Stimulated activated naive B cell treated with anti-CD40 and anti-IgM and Interleukin-4, amounts not matched to agents 10 μg/mL and 1 μg/mL and 100 μg/mL, for 72 hours (primary cell): ENCODE measurements around the gene DUSP10.
A peak's percentile ranks its signal among the peaks of the same experiment; 100 is the strongest.

Experiments used
- ATAC-seq, 2 donors: fragments of 150-1000 bp; cut with Tn5 transposase; replicated peaks; 2 replicates each; pipeline ENCODE4 v1.10.0; 2021; ENCODE audit warnings: moderate library complexity in 1 of 2
- DNase-seq: peaks from one replicate; pipeline ENCODE4 v3.0.0; 2021
- H3K27ac Mint-ChIP-seq: one replicate; pipeline ENCODE4 v1.8.0; 2022; ENCODE audit warnings: mild to moderate bottlenecking, mixed read lengths
- H3K27me3 Mint-ChIP-seq, 2 donors: one replicate each; pipeline ENCODE4 v1.8.0; 2022; ENCODE audit warnings: mixed read lengths in 2 of 2
- H3K36me3 Mint-ChIP-seq, 2 donors: one replicate each; pipeline ENCODE4 v1.8.0; 2022; ENCODE audit warnings: mixed read lengths in 2 of 2, mild to moderate bottlenecking in 1 of 2
- H3K4me1 Mint-ChIP-seq, 2 donors: one replicate each; pipeline ENCODE4 v1.8.0; 2022; ENCODE audit warnings: mixed read lengths in 2 of 2, mild to moderate bottlenecking in 1 of 2
- H3K4me3 Mint-ChIP-seq, 2 donors: one replicate each; pipeline ENCODE4 v1.8.0; 2022; ENCODE audit warnings: mild to moderate bottlenecking in 2 of 2, mixed read lengths in 2 of 2, moderate library complexity in 1 of 2
- H3K9me3 Mint-ChIP-seq, 2 donors: one replicate each; pipeline ENCODE4 v1.8.0; 2022; ENCODE audit warnings: mixed read lengths in 2 of 2, mild to moderate bottlenecking in 1 of 2

DUSP10 gene

DNA sequence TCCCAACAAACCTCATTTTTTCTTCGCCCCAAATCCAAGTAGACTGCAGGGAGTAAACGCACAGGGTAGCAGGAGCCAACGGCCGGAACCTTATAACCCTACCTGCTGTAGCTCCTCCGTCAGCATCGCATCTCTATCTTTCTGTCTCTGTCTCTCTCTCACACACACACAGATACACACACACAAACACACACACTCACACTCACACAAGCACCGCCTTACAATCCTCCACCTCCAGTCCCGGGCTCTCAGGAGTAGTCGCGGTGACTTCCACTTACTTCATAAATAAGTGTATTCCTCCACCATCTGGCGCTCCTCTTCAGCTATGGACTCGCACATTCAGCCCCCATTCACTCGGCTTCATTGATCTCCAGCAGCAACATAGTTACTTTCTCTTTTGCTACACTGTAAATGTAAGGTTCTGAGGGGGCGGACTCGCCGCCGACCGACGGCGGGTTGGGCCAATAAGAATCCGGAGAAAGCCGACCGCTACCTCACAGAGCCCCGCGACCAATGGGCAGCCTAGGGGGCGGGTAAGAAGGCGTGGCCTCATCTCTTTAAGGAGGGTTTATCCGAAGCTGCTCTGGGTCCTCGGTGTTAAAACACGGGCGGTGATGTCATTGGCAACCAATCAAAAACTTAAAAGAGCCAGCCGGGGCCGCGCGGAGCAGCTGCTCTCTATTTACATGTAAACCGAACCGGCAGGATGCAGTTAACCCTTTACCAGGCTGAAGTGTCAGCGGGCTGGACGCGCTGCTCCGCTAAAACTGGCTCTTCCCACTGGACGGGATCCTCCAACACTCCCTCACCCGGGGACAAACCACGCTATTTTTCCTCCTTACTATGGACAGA is at the start of gene DUSP10:
Gene DUSP10, minus strand, starts transcription at position 387 of the 852 bp plus-strand sequence. CDS start 2,345 bp downstream, outside the sequence.
- peaks cover 34 to 35% of the 10 kb centered on the region in 2 donors for H3K4me1 Mint-ChIP-seq
- peaks cover 0 to 3% of the 10 kb centered on the region in 2 donors for H3K9me3 Mint-ChIP-seq
- no peak within 1 kb of the TSS for H3K4me3 Mint-ChIP-seq
- H3K36me3 Mint-ChIP-seq: peaks cover 26 to 37% of the 10 kb centered on the region in 2 donors
- DNase-seq (peak; percentile 99), ATAC-seq (peak; percentile 83 to 86)
- no peaks in the 10 kb centered on the region for H3K27me3 Mint-ChIP-seq
- H3K27ac Mint-ChIP-seq: no peak within 1 kb of the TSS

DNA sequence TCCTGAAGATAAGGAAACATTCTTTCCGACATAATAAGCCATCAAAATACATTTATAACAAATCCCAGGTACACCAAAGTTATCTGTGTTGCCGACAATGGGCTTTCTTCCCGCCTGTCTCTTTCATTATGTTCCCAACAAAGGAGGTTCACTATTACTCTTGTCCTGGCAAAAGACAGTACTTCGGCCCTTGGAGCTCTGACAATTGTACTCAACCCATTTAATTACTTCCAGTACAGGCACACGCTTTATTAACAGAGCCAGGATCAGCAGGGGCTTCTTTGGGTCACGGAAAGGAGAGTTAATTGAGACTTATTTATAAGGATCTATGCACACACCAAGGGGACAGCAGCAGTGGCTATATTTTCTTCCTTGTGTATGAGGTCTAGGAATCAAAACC is 46.6 kb upstream of the DUSP10 start:
- DNase-seq (no peak), ATAC-seq (no peak)
- no peaks in the 10 kb centered on the region for H3K27me3 Mint-ChIP-seq
- no peaks in the 10 kb centered on the region for H3K36me3 Mint-ChIP-seq
- no peak overlapping the region for H3K27ac Mint-ChIP-seq
- H3K4me3 Mint-ChIP-seq: no peak overlapping the region
- H3K4me1 Mint-ChIP-seq: peaks cover 31 to 38% of the 10 kb centered on the region in 2 donors
- H3K9me3 Mint-ChIP-seq: peaks cover 0 to 1% of the 10 kb centered on the region in 2 donors

DNA sequence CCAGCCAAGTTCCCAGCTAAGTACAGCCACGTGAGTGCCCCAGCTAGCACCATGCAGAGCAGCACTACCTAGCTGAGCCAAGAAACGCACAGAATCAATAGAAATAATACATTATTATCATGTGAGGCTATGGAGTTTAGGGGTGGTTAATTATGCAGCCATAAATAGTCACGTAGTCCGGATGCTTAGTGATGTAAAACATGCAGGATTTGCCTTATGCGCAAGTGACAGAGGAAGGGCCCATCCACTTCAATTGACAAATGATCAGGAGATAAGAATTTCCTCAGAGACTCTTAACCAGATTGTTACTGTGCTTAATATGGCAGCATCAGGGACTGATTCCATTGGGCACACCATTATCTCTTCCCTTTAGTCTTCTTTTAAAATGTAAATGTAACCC is 44.8 kb upstream of the DUSP10 start:
- no peak for ATAC-seq
- no peak overlapping the region for H3K27ac Mint-ChIP-seq

DNA sequence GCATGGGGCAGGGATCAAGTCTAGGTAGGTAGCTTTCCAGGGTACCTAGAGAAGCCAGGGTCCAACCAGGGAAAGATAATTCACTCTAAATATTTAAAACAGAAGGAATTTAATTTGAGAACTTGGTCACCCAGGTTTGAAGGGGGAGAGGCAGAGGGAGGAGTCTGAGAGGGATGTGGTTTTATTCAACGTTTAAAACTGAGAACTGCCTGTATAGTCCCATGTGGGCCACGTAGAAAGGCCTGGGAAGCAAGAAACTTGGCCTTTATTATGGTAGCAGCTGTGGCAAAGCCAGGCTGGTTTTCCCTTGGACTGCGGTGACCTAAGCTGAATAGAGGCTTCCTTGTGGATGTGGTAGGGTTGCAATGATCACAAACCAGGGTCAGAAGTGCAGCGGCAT is 42.0 kb upstream of the DUSP10 start:
- H3K9me3 Mint-ChIP-seq: no peaks in the 10 kb centered on the region
- H3K27ac Mint-ChIP-seq: no peak overlapping the region
- H3K4me1 Mint-ChIP-seq: peaks cover 47 to 57% of the 10 kb centered on the region in 2 donors
- no peaks in the 10 kb centered on the region for H3K27me3 Mint-ChIP-seq
- DNase-seq: no peak
- peak overlapping the region in 1 of 2 donors; percentile 25 for H3K4me3 Mint-ChIP-seq
- no peaks in the 10 kb centered on the region for H3K36me3 Mint-ChIP-seq
- ATAC-seq: peak; percentile 64 to 65

More for the DNA sequence above, 44.8 kb upstream of the DUSP10 start:
- DNase-seq: no peak
- Mint-ChIP-seq H3K4me1 (peaks cover 26 to 32% of the 10 kb centered on the region in 2 donors), H3K27me3 (no peaks in the 10 kb centered on the region), H3K36me3 (no peaks in the 10 kb centered on the region), H3K9me3 (no peaks in the 10 kb centered on the region), H3K4me3 (no peak overlapping the region)

DNA sequence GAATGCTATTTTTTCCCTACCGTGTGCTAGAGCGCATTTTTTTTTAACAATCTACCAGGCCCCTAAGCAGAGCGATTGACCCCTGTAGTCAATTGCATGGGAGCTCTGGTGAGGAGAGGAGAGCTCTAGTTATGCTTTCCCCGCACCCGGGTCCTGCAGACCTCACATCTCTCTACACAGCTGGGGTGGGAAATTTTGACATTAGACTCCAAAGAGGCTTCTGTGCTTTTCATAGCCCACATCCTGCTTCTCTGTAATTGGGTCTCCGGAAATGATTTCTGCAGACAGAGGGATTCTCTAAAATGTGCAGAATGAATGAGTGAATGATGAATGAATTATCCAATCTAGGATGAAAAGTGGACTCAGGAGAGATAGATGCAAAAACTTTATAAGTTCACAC is 41.5 kb upstream of the DUSP10 start:
- no peak for DNase-seq
- no peaks in the 10 kb centered on the region for H3K27me3 Mint-ChIP-seq
- peak in 1 of 2 donors; percentile 26 for ATAC-seq
- H3K27ac Mint-ChIP-seq: no peak overlapping the region
- peak overlapping the region in 1 of 2 donors; percentile 25 for H3K4me3 Mint-ChIP-seq
- peaks cover 50 to 62% of the 10 kb centered on the region in 2 donors for H3K4me1 Mint-ChIP-seq
- no peaks in the 10 kb centered on the region for H3K9me3 Mint-ChIP-seq
- H3K36me3 Mint-ChIP-seq: no peaks in the 10 kb centered on the region

DNA sequence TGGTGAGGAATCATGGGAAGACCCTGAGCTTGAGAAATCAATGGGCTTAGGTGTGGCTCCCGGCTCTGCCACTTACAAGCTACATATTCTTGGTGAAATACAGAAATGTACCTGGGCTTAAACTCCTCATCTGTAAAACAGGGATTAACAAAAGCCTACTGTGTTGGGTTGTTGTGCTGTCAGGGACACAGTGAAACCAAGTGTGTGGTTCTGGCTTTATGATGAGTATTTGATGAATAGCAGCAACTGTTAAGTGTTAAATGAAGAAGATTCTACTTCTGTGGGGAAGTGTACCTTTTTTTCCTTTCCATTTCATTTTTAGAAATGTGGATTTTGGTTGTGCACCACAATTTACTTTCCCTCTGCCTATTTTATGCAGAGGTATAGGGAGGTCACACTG is 41.1 kb upstream of the DUSP10 start:
- no peak overlapping the region for H3K4me3 Mint-ChIP-seq
- H3K9me3 Mint-ChIP-seq: no peaks in the 10 kb centered on the region
- no peaks in the 10 kb centered on the region for H3K36me3 Mint-ChIP-seq
- DNase-seq (no peak), ATAC-seq (no peak)
- peaks cover 54 to 66% of the 10 kb centered on the region in 2 donors for H3K4me1 Mint-ChIP-seq
- no peaks in the 10 kb centered on the region for H3K27me3 Mint-ChIP-seq
- H3K27ac Mint-ChIP-seq: no peak overlapping the region

DNA sequence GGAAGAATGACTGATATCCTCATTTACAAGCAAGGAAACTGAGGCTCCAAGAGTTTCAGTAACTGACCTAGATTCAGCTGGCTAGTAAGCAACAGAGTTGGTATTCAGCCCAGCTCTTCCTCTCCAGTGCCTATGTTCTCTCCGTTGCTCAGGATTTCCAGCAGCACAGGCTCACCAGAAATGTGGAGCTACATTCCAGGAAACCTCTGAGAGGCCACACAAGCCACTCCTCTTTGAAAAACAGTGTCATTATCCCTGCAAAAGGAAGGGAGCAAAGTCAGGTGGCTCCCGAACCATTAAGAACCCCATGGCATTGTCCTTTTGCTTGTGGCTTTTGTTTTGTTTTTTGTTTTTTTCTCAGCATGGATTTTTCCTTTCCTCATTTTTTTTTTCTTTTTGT is 40.6 kb upstream of the DUSP10 start:
- no peak for ATAC-seq
- Mint-ChIP-seq H3K27ac (no peak overlapping the region), H3K4me1 (peaks cover 54 to 70% of the 10 kb centered on the region in 2 donors), H3K9me3 (no peaks in the 10 kb centered on the region), H3K36me3 (no peaks in the 10 kb centered on the region), H3K4me3 (no peak overlapping the region), H3K27me3 (no peaks in the 10 kb centered on the region)
- no peak for DNase-seq

DNA sequence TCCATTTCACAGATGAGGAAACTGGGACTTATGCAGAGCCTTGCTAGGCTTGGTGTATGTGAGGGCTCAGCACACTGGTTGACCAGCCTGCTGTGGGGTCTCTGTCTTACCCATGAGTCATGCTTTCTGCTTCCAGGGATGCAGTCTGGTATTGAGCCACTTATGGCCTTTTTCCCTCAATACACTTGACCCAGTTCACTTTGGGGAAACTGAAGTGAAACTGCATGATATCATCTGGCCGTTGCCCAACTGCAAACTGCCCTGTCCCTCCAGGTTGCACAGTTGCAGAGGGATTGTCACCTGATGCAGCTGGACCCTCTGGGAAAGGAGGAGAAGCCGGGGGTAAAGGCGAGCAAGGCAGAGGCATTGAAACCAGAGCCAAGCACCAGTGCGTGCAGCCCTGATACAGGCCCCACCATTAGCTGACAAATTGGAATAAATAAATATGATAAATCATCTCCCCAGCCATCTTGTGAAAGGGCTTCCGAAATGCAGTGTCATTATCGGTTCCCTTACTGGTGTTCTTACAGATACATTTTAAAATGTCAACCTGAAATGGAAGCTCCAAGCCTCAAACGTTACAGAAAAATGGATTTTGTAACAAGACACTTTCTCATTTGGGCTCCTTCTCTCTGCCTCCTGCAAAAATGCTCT is 39.3 kb upstream of the DUSP10 start:
- Mint-ChIP-seq H3K4me1 (peaks cover 56 to 80% of the 10 kb centered on the region in 2 donors), H3K27me3 (no peaks in the 10 kb centered on the region), H3K4me3 (no peak overlapping the region), H3K36me3 (no peaks in the 10 kb centered on the region), H3K27ac (peak overlapping the region; percentile 69), H3K9me3 (no peaks in the 10 kb centered on the region)
- ATAC-seq (no peak), DNase-seq (no peak)

DNA sequence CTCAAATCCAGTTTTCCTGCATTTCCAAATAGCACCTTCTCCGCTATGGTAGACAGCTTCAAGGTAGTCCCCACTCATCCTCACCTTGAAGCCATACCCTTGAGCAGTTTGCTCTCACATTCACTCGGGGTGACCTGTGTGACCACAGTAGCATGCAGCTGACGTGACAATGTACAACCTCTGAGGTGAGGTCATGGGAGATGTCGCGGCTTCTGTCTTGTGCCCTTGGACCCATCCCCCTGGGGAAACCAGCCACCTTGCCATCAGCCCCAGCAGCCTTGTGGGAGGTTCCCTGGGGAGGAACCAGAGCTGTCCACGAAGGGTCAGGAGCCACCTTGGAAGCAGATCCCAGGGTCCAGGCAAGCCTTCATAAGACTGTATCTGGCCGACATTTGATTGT is 38.3 kb upstream of the DUSP10 start:
- Mint-ChIP-seq H3K27ac (peak overlapping the region; percentile 78), H3K27me3 (no peaks in the 10 kb centered on the region), H3K9me3 (no peaks in the 10 kb centered on the region), H3K4me1 (peaks cover 67 to 85% of the 10 kb centered on the region in 2 donors), H3K36me3 (peaks cover 0 to under 1% of the 10 kb centered on the region in 2 donors), H3K4me3 (peak overlapping the region in 1 of 2 donors; percentile 18)
- no peak for DNase-seq
- no peak for ATAC-seq

DNA sequence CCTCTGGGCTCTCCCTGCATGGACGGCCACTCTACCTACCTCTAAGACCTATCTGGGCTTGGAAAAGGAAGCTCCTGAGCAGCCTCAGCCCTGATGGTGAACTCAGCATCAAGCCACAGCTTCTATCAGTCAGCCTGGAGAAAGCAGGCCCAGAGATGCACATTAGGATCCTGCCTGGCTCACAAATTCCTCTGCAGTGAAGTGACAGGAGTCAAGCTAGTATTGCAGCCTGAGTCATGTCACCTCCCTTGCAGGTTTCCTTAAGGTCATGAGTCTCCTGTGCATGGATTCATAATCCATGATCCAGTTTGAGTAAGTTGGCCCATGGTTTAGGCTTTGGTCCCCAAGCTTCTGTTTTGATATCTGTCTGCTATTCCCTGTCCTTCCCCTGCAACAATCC is 37.9 kb upstream of the DUSP10 start:
- no peak overlapping the region for H3K4me3 Mint-ChIP-seq
- H3K36me3 Mint-ChIP-seq: peaks cover 0 to 4% of the 10 kb centered on the region in 2 donors
- DNase-seq (no peak), ATAC-seq (no peak)
- peaks cover 68 to 89% of the 10 kb centered on the region in 2 donors for H3K4me1 Mint-ChIP-seq
- H3K9me3 Mint-ChIP-seq: no peaks in the 10 kb centered on the region
- no peaks in the 10 kb centered on the region for H3K27me3 Mint-ChIP-seq
- peak overlapping the region; percentile 67 for H3K27ac Mint-ChIP-seq

DNA sequence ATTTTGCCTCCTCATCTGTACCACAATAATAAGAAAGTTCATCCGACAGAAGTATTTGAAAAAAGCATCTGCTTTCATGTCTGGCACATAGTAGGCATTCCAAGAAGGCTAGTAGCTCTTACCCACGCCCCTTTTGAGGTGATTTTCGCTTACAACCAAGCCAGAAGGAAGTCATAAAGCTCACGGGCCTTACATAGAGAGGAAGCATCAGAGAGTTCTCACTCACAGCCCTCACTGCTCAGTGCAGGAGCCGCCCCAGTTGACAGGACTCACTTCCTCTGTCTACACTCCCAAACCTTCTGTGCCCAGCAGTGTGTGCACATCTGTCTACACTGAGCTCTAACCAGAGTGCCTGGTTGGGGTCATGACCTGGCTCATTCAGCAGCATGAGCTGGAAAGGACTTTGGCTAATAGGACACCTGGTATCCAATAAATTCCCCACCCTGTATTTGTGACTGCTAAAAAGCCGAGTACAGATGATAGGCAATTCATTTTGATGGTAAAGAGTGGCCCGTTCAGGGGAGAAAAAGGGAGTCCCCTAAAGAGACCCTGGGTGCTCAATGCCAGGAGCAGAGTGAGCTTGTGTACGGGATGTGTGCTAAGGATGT is 36.8 kb upstream of the DUSP10 start:
- Mint-ChIP-seq H3K4me1 (peaks cover 63 to 84% of the 10 kb centered on the region in 2 donors), H3K9me3 (no peaks in the 10 kb centered on the region), H3K27ac (peak overlapping the region; percentile 92), H3K27me3 (no peaks in the 10 kb centered on the region), H3K36me3 (peaks cover 0 to 4% of the 10 kb centered on the region in 2 donors), H3K4me3 (peak overlapping the region; percentile 50 to 54)
- ATAC-seq (peak; percentile 50 to 51), DNase-seq (peak; percentile 48)

DNA sequence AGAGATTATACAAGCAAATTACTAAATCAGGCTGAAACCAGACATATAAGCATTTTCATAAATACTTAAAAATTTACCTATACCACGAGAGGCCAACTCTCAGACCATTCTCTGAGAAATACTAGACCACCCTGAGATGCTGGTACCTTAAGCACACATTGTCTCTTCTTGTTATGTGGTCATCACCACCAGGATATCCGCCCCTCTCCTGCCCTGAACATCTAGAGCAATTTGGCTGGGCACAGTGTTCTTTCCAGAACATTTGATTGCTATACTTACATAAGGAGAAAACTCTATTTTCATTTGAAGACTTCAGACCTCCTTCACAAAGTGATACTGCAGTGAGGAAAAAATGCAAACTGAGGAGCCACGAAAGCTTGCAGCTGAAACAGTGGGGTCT is 36.2 kb upstream of the DUSP10 start:
- H3K27ac Mint-ChIP-seq: peak overlapping the region; percentile 92
- no peaks in the 10 kb centered on the region for H3K9me3 Mint-ChIP-seq
- DNase-seq (no peak), ATAC-seq (peak; percentile 2 to 6)
- peaks cover 2 to 7% of the 10 kb centered on the region in 2 donors for H3K36me3 Mint-ChIP-seq
- H3K4me3 Mint-ChIP-seq: peak overlapping the region; percentile 50 to 54
- no peaks in the 10 kb centered on the region for H3K27me3 Mint-ChIP-seq
- peaks cover 59 to 84% of the 10 kb centered on the region in 2 donors for H3K4me1 Mint-ChIP-seq

DNA sequence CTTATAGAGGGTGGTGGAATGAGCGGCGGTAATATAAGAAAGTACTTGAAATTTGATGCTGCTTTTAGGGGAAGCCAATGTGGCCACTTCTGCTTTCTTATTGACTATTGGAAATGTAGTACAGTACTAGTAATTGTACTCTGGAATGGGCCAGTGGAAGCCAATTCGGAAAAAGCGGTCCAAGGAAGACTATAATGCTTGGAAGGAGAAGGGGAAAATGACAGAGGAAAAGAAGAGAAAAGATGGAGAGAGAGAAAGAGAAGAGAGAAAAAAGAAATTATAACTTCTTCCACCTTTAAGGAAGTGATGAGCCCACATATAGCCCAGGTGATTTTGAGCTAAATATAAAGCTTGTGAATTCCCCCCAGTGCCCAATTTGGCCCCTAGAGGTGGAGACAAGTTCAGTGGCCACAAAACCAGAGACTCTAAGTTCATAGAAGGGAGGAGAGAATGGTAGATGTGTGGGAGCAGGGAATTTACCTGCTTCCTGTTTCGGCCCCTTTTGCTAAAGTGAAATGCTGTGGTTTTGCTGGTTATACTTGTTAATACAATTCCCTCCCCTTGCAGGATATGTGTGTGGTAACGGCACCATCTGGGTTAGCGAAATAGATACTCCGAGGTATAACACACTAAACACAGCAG is 35.7 kb upstream of the DUSP10 start:
- H3K27me3 Mint-ChIP-seq: no peaks in the 10 kb centered on the region
- H3K4me3 Mint-ChIP-seq: peak overlapping the region; percentile 53 to 54
- peak overlapping the region; percentile 92 for H3K27ac Mint-ChIP-seq
- ATAC-seq (peak; percentile 75 to 81), DNase-seq (peak; percentile 84)
- H3K4me1 Mint-ChIP-seq: peaks cover 57 to 78% of the 10 kb centered on the region in 2 donors
- peaks cover 2 to 7% of the 10 kb centered on the region in 2 donors for H3K36me3 Mint-ChIP-seq
- H3K9me3 Mint-ChIP-seq: no peaks in the 10 kb centered on the region
